Testis (tissue), 2 donors: ENCODE measurements around the gene LACTB.

ENCODE experiments used
- POLR2A ChIP-seq: fragments of 450-650 bp; IDR thresholded peaks from one replicate; pipeline ENCODE4 v1.6.1; 2017; ENCODE audit warnings: antibody characterized with exemption, mild to moderate bottlenecking, moderate library complexity
- TF ChIP-seq, protein P1 (sequence below), 3 experiments: fragments of 450-650 bp in 2 of 3; fragments of 200-600 bp in 1 of 3; sonication (generic) in 1 of 3; IDR thresholded peaks; one replicate each; pipeline ENCODE4 v1.5.1; 2016 to 2019; ENCODE audit warnings: antibody characterized with exemption in 3 of 3, mild to moderate bottlenecking in 2 of 3, moderate library complexity in 1 of 3

DNA sequence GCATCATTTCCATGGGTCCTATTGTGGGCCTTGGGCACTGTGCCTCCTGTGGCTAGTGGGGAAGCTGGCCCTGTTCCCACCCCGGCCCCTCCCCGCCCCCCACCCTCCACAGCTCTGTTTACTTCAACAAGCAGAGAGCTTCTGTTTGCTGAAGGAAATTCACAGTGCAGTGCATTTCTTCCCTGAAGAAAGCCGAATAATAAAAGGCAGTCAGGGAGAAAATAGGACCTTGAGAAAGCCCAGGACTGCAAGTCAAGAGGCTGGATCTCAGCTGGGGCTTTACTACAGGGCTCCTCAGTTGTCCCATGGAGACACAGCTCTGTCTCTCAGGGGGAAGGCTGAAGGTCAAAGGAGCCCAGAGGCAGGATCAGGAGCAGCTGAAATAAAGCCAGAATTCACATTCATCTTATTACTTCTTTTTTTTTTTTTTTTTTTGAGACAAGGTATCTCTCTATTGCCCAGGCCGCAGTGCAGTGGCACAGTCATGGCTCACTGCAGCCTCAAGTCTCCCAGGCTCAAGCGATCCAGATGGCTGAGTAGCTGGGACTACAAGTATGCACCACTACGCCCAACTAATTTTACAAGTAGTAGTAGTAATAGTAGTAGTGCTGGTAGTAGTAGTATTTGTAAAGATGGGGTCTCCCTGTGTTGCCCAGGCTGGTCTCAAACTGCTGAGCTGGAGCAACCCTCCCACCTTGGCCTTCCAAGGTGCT is 33.0 kb upstream of the LACTB start:
- TF ChIP-seq, protein P1, sequence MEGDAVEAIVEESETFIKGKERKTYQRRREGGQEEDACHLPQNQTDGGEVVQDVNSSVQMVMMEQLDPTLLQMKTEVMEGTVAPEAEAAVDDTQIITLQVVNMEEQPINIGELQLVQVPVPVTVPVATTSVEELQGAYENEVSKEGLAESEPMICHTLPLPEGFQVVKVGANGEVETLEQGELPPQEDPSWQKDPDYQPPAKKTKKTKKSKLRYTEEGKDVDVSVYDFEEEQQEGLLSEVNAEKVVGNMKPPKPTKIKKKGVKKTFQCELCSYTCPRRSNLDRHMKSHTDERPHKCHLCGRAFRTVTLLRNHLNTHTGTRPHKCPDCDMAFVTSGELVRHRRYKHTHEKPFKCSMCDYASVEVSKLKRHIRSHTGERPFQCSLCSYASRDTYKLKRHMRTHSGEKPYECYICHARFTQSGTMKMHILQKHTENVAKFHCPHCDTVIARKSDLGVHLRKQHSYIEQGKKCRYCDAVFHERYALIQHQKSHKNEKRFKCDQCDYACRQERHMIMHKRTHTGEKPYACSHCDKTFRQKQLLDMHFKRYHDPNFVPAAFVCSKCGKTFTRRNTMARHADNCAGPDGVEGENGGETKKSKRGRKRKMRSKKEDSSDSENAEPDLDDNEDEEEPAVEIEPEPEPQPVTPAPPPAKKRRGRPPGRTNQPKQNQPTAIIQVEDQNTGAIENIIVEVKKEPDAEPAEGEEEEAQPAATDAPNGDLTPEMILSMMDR (IDR thresholded peaks at IDR 0.05): no peak
- TF ChIP-seq POLR2A: no peak
